LNCaP clone FGC (cell line): ENCODE measurements around the gene GNB1.
"Not testable (repeated sequence)": the region's sequence is repeated elsewhere in the genome, so short reads cannot be mapped to it uniquely, and the experiment has no call there.

Experiments used
- DNase-seq: peaks from one replicate; pipeline ENCODE4 v3.0.0-alpha.2; 2011; ENCODE audit warnings: low read depth
- H3K4me3 ChIP-seq: 2 replicates; pipeline ENCODE4 v1.5.1; 2011; ENCODE audit warnings: mild to moderate bottlenecking, low read depth, low read length, control low read depth
- TF ChIP-seq, protein P1 (sequence below): IDR thresholded peaks from 2 replicates; pipeline ENCODE4 v1.5.1; 2012; ENCODE audit warnings: mild to moderate bottlenecking; ENCODE audit not compliant: control insufficient read depth, insufficient read depth; ENCODE audit errors: extremely low read depth

GNB1 gene

DNA sequence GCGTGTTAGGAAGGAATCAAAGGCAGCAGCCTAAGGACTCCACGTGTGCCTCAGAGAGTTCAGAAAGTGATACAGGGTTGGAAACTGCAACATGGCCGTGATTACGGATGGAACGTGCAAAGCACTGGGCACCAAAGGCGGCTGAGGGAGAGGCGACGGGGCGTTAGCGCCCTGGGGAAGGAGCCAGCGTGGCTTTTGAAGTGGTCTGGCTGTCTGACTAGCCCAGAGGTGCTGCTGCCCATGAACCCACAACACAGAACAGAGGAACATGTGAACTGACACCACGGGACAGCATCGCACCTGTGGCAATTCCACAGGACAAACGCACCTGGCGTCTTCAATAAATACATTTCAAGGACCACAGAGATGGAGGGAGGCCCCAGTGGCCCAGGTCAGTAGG, 46.2 kb upstream of the GNB1 start:
- TF ChIP-seq, protein P1, sequence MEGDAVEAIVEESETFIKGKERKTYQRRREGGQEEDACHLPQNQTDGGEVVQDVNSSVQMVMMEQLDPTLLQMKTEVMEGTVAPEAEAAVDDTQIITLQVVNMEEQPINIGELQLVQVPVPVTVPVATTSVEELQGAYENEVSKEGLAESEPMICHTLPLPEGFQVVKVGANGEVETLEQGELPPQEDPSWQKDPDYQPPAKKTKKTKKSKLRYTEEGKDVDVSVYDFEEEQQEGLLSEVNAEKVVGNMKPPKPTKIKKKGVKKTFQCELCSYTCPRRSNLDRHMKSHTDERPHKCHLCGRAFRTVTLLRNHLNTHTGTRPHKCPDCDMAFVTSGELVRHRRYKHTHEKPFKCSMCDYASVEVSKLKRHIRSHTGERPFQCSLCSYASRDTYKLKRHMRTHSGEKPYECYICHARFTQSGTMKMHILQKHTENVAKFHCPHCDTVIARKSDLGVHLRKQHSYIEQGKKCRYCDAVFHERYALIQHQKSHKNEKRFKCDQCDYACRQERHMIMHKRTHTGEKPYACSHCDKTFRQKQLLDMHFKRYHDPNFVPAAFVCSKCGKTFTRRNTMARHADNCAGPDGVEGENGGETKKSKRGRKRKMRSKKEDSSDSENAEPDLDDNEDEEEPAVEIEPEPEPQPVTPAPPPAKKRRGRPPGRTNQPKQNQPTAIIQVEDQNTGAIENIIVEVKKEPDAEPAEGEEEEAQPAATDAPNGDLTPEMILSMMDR: no peak
- no peak for DNase-seq
- no peak overlapping the region for H3K4me3 ChIP-seq

DNA sequence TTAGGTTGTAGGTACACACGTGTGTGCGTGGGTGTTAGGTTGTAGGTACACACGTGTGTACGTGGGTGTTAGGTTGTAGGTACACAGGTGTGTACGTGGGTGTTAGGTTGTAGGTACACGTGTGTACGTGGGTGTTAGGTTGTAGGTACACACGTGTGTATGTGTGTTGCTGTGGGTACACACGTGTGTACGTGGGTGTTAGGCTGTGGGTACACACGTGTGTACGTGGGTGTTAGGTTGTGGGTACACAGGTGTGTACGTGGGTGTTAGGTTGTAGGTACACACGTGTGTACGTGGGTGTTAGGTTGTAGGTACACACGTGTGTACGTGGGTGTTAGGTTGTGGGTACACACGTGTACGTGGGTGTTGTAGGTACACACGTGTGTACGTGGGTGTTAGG, 44.0 kb upstream of the GNB1 start:
- DNase-seq, H3K4me3 ChIP-seq: not testable (repeated sequence)

DNA sequence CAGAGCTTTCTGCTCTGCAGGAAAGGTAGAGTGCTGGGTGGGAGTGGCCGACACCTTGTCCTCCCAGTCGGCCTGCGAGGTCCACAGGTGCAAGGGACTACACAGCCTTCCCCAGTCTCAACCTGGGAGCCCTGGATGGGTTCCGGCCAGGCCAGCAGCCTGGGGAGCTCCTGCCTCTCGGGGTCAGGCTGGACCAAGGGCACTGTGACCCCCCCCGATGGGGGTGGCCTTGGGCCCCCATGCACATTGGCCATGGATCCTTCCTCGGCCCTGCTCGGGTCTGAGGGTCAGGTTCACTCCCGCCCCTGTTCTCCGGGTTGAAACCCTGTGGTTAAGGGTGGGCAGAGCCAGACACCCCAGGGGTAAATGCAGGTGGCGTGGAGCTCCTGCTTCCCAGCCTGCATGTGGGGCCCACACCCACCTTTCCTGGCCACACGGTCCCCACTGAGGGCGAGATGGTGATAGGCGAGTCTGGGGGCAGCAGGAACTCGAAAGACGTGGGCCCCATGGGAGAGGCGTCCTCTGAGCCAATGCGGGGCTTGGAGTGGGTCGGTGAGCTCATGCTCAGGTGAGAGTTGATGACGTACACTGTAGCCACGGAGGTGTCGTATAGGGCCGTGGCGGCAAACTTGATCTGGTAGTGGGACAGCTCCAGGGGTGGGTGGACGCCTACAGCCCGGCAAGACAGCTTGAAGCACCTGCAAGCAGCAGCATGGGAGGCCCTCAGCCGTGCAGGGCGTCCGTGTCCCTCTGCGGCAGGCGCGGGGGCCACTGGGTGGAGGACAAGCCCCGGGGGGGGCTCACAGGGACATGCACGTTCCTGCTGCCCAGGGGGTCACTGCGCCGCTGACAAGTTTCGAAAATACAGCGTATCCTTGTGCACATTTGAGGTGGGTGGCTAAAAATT, 39.0 kb upstream of the GNB1 start:
- TF ChIP-seq, protein P1: no peak
- no peak overlapping the region for H3K4me3 ChIP-seq
- DNase-seq: no peak

DNA sequence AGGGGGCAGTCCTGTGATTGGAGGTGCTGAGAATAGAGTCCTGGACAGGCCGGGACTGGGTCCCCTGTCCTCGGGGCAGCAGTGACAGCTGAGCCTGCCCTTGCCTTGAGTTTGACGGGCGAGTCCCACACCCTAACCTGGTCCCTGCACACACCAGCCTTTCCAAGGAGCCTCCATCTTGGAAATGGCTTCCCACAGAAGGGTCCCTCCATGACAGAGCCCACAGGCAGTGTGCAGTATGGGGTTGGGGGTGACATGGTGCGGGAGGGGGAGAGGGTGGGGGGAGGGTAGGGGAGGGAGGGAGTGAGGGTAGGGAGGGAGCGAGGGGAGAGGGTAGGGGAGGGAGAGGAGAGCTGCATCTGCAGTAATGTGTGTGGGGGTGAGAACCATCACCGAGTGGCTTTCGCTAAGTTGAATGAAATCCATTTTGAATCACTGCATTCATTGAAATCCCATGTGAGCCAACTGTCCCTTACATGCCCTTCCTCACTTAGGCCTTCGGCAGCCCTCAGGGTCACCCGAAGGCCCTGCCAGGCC, 38.3 kb upstream of the GNB1 start:
- DNase-seq: no peak
- H3K4me3 ChIP-seq: no peak overlapping the region
- TF ChIP-seq, protein P1: no peak

DNA sequence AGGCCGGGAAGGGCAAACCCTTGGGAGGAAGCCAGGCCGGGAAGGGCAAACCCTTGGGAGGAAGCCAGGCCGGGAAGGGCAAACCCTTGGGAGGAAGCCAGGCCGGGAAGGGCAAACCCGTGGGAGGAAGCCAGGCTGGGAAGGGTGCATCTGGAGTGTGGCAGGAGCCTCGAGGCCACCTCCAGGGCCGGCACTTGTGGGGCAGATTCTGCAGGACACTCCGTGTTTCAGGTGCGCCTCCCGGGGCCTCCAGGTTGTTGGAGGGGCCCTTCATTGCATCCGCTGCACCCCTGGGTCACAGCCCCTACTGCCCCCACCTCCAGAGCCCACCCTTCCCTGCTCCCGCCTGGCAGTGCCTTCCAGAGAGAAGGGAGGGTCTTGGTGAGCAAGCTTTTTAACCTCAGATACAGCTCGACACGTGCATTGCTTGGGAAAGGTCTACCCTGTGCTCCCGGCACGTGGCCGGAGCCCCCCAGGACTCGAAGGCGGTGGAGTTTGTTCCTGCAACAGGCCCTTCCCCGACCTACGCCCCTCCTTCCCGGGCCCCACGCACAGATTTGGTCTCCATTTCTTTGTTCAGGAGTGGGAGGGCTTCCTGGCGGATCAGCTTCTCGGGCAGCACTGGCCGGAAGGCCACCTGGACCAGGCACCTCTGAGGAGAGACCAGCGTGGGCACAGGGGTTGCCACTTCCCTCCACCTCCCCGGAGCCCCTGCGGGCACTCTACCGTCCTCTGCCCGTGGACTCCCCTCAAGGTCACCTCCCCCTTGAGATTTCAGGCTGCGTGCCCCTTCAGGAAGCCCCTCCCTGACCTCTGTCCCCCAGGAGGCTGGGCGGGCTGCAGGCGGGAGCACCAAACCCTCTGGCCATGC, 37.6 kb upstream of the GNB1 start:
- DNase-seq: no peak
- no peak overlapping the region for H3K4me3 ChIP-seq
- TF ChIP-seq, protein P1: no peak

DNA sequence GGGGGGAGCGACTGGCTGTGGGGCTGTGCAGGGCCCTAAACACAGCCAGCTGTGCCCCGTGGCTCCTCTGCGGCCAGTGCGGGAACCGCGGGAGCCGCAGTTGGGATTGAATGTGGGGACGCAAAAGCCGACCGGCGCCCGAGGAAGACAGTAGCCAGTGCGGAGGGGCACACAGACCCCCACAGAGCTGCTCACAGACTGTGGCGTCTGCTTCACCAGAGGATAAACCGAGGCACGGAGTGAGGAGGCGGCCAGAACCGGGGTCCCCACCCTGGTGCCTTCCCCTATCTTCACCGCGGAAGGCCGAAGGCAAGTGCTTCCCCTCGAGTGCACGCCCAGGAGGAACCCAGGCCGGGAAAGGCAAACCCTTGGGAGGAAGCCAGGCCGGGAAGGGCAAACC, 36.9 kb upstream of the GNB1 start:
- TF ChIP-seq, protein P1: no peak

More for the DNA sequence above, 36.9 kb upstream of the GNB1 start:
- DNase-seq: no peak
- no peak overlapping the region for H3K4me3 ChIP-seq
